Measurements from ENCODE around the gene ARMS2.

DNA sequence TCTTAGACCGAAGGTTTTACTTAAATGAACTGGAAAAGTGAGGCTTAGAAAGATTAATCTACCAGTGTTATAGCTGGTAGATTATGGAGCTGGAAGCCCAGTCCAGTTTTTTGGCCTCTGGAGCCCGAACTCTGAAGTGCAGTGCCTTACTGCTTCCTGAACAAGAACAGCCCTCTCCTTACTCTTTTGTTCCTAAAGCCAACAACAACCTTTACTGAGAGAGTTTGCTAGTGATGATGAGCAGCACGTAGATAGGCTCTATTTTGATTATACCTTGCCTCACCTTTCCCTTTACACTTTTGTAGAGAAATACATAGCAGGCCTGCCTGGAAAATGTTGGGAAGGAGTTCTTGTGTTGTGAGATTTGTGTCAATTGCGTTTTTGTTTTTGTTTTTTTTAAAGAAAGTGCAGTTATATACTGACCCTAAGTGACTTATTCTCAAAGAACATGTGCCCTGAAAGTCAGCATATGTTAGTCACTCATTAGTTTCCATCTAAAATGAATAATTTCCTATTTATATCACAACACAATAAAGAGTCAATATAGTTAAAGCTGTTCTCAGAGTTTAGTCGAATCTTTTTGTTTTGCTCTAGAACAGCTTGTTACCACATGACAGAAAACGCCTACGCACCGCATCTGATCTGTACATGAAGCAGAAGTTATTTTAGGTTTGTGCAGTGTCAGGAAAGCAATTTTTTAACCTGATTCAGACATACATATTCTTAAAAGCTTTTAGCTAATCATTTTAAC is 46.9 kb upstream of the ARMS2 start:
- TF ChIP-seq POLR2AphosphoS5 (IDR thresholded peaks at IDR 0.05; ENCODE audit: low read depth, low read length) (no peak), SPI1 (IDR thresholded peaks at IDR 0.05; ENCODE audit: low read depth, low read length) (no peak), POLR2A (IDR thresholded peaks at IDR 0.05; ENCODE audit: low read depth, low read length) (no peak), TAF1 (IDR thresholded peaks at IDR 0.05; ENCODE audit: low read depth, low read length) (no peak), PAX5 (IDR thresholded peaks at IDR 0.05; ENCODE audit: insufficient read depth, low read length, severe bottlenecking) (no peak), POU2F2 (IDR thresholded peaks at IDR 0.05; ENCODE audit: low read depth, low read length) (no peak)
